Activated CD4-positive, alpha-beta T cell treated with anti-CD3 and anti-CD28 coated beads, Interleukin-2, amount 10 ng/mL, durations not matched to agents 24 days and 14 days (primary cell): ENCODE data around the gene POMP. TPM values are rescaled to one million over a fixed set of nuclear protein-coding genes. Genes with fewer than 3 reads are reported as not detected.

Experiments
- DNase-seq: peaks from one replicate; pipeline ENCODE4 v3.0.0; 2022
- H3K27ac Mint-ChIP-seq: one replicate; pipeline ENCODE4 v1.8.0; 2022; ENCODE audit warnings: mild to moderate bottlenecking, mixed read lengths
- H3K27me3 Mint-ChIP-seq: one replicate; pipeline ENCODE4 v1.8.0; 2022; ENCODE audit warnings: mixed read lengths
- H3K36me3 Mint-ChIP-seq: one replicate; pipeline ENCODE4 v1.8.0; 2022; ENCODE audit warnings: low read depth, mild to moderate bottlenecking, mixed read lengths
- H3K4me1 Mint-ChIP-seq: one replicate; pipeline ENCODE4 v1.8.0; 2021; ENCODE audit warnings: mixed read lengths
- H3K4me3 Mint-ChIP-seq: one replicate; pipeline ENCODE4 v1.8.0; 2022; ENCODE audit warnings: mild to moderate bottlenecking, moderate library complexity, mixed read lengths
- H3K9me3 Mint-ChIP-seq: one replicate; pipeline ENCODE4 v1.8.0; 2021; ENCODE audit warnings: mixed read lengths
- intact Hi-C: fragments of 100-400 bp; cut with micrococcal nuclease; formaldehyde crosslinking; loops from one replicate; pipeline ENCODE4 v1.15.1; 2023
- total RNA-seq: library from RNA; stranded (reverse); gene quantifications from 2 replicates; pipeline ENCODE4 v1.2.3, GENCODE V29; 2022

The POMP gene
- total RNA-seq, 1 donor from 2014 or later: 152 TPM

GRCh38 chr13:28624707-28625432, 34.1 kb upstream of the POMP start:
- peaks cover 7% of the 10 kb centered on the region for H3K27me3 Mint-ChIP-seq
- no peak for DNase-seq
- H3K27ac Mint-ChIP-seq: no peak overlapping the region
- no peaks in the 10 kb centered on the region for H3K9me3 Mint-ChIP-seq
- intact Hi-C loops: no loop called here
- H3K36me3 Mint-ChIP-seq: no peaks in the 10 kb centered on the region
- no peak overlapping the region for H3K4me3 Mint-ChIP-seq
- peaks cover 12% of the 10 kb centered on the region for H3K4me1 Mint-ChIP-seq

- no peak overlapping the region for H3K4me3 Mint-ChIP-seq
- H3K36me3 Mint-ChIP-seq: no peaks in the 10 kb centered on the region
- no peaks in the 10 kb centered on the region for H3K9me3 Mint-ChIP-seq
- H3K27ac Mint-ChIP-seq: no peak overlapping the region
- peaks cover 12% of the 10 kb centered on the region for H3K4me1 Mint-ChIP-seq
- intact Hi-C loops: no loop called here
- H3K27me3 Mint-ChIP-seq: peaks cover 12% of the 10 kb centered on the region
- DNase-seq: no peak
Observed at GRCh38 chr13:28626266-28626665, 32.7 kb upstream of the POMP start.

- no peak overlapping the region for H3K27ac Mint-ChIP-seq
- no peak for DNase-seq
- H3K27me3 Mint-ChIP-seq: peaks cover 15% of the 10 kb centered on the region
- no peak overlapping the region for H3K4me3 Mint-ChIP-seq
- no peaks in the 10 kb centered on the region for H3K36me3 Mint-ChIP-seq
- no peaks in the 10 kb centered on the region for H3K9me3 Mint-ChIP-seq
- H3K4me1 Mint-ChIP-seq: peaks cover 12% of the 10 kb centered on the region
- intact Hi-C loops: no loop called here
Observed at GRCh38 chr13:28628241-28628640, 30.7 kb upstream of the POMP start.

- intact Hi-C loops: no loop called here
- Mint-ChIP-seq H3K4me1 (peaks cover 1% of the 10 kb centered on the region), H3K27me3 (peaks cover 31% of the 10 kb centered on the region), H3K36me3 (peaks cover 3% of the 10 kb centered on the region), H3K27ac (no peak overlapping the region), H3K9me3 (no peaks in the 10 kb centered on the region), H3K4me3 (no peak overlapping the region)
- no peak for DNase-seq
Observed at GRCh38 chr13:28630869-28631268, 28.1 kb upstream of the POMP start.

- intact Hi-C loops: no loop called here
- Mint-ChIP-seq H3K27me3 (peaks cover 34% of the 10 kb centered on the region), H3K27ac (no peak overlapping the region), H3K9me3 (no peaks in the 10 kb centered on the region), H3K36me3 (peaks cover 3% of the 10 kb centered on the region), H3K4me1 (peaks cover 6% of the 10 kb centered on the region), H3K4me3 (no peak overlapping the region)
- no peak for DNase-seq
Observed at GRCh38 chr13:28631801-28632200, 27.1 kb upstream of the POMP start.

GRCh38 chr13:28636069-28636468, 22.9 kb upstream of the POMP start:
- Mint-ChIP-seq H3K27me3 (peaks cover 28% of the 10 kb centered on the region), H3K9me3 (no peaks in the 10 kb centered on the region), H3K36me3 (peaks cover 3% of the 10 kb centered on the region), H3K4me3 (no peak overlapping the region), H3K27ac (no peak overlapping the region), H3K4me1 (peaks cover 10% of the 10 kb centered on the region)
- DNase-seq: no peak
- intact Hi-C loops: loop anchor here (1.0 to 5.0 kb wide), 6 partner anchors 23 to 499 kb away; partner anchors contain the start of genes PAN3 and POMP

GRCh38 chr13:28636677-28637317, 22.1 kb upstream of the POMP start:
- Mint-ChIP-seq H3K36me3 (peaks cover 3% of the 10 kb centered on the region), H3K4me1 (peaks cover 12% of the 10 kb centered on the region), H3K27ac (peak overlapping the region; percentile 1), H3K9me3 (no peaks in the 10 kb centered on the region), H3K4me3 (peak overlapping the region; percentile 48), H3K27me3 (peaks cover 25% of the 10 kb centered on the region)
- intact Hi-C loops: loop anchor here (1.0 to 5.0 kb wide), 7 partner anchors 22 to 499 kb away; partner anchors contain the start of genes PAN3 and POMP
- peak; percentile 85 for DNase-seq

- no peak for DNase-seq
- Mint-ChIP-seq H3K27ac (no peak overlapping the region), H3K4me1 (peaks cover 12% of the 10 kb centered on the region), H3K4me3 (no peak overlapping the region), H3K36me3 (peaks cover 3% of the 10 kb centered on the region), H3K27me3 (peaks cover 24% of the 10 kb centered on the region), H3K9me3 (no peaks in the 10 kb centered on the region)
- intact Hi-C loops: loop anchor here (1.0 to 5.0 kb wide), 5 partner anchors 21 to 501 kb away; partner anchors contain the start of genes PAN3 and POMP
Observed at GRCh38 chr13:28637714-28638355, 21.1 kb upstream of the POMP start.

GRCh38 chr13:28638756-28639155, 20.2 kb upstream of the POMP start:
- peaks cover 14% of the 10 kb centered on the region for H3K4me1 Mint-ChIP-seq
- intact Hi-C loops: loop anchor here (5.0 kb wide), 2 partner anchors 96 to 501 kb away; partner anchors contain the start of gene PAN3

GRCh38 chr13:28640861-28641599, 17.9 kb upstream of the POMP start:
- H3K27ac Mint-ChIP-seq: no peak overlapping the region
- no peak overlapping the region for H3K4me3 Mint-ChIP-seq
- H3K9me3 Mint-ChIP-seq: no peaks in the 10 kb centered on the region
- no peaks in the 10 kb centered on the region for H3K36me3 Mint-ChIP-seq
- H3K27me3 Mint-ChIP-seq: peaks cover 11% of the 10 kb centered on the region
- H3K4me1 Mint-ChIP-seq: peaks cover 13% of the 10 kb centered on the region
- intact Hi-C loops: no loop called here
- no peak for DNase-seq

More at GRCh38 chr13:28638756-28639155, 20.2 kb upstream of the POMP start:
- Mint-ChIP-seq H3K27me3 (peaks cover 26% of the 10 kb centered on the region), H3K27ac (no peak overlapping the region), H3K9me3 (no peaks in the 10 kb centered on the region), H3K4me3 (no peak overlapping the region), H3K36me3 (peaks cover 3% of the 10 kb centered on the region)
- no peak for DNase-seq

GRCh38 chr13:28641600-28641926, 17.4 kb upstream of the POMP start:
- H3K27ac Mint-ChIP-seq: no peak overlapping the region
- no peaks in the 10 kb centered on the region for H3K36me3 Mint-ChIP-seq
- peaks cover 11% of the 10 kb centered on the region for H3K4me1 Mint-ChIP-seq
- no peak overlapping the region for H3K4me3 Mint-ChIP-seq
- no peaks in the 10 kb centered on the region for H3K9me3 Mint-ChIP-seq
- peaks cover 9% of the 10 kb centered on the region for H3K27me3 Mint-ChIP-seq
- DNase-seq: no peak
- intact Hi-C loops: no loop called here

GRCh38 chr13:28650284-28650683, 8.6 kb upstream of the POMP start:
- Mint-ChIP-seq H3K27ac (peak overlapping the region; percentile 46), H3K36me3 (peaks cover 8% of the 10 kb centered on the region), H3K9me3 (no peaks in the 10 kb centered on the region), H3K4me1 (peaks cover 19% of the 10 kb centered on the region), H3K27me3 (no peaks in the 10 kb centered on the region), H3K4me3 (no peak overlapping the region)
- intact Hi-C loops: loop anchor here (1.0 kb wide), 1 partner anchor 9 kb away; the partner anchor contains the start of gene POMP
- DNase-seq: no peak

GRCh38 chr13:28651810-28652401, 7.0 kb upstream of the POMP start:
- Mint-ChIP-seq H3K27ac (peak overlapping the region; percentile 3), H3K9me3 (no peaks in the 10 kb centered on the region), H3K36me3 (peaks cover 8% of the 10 kb centered on the region), H3K4me3 (no peak overlapping the region), H3K4me1 (peaks cover 27% of the 10 kb centered on the region), H3K27me3 (no peaks in the 10 kb centered on the region)
- intact Hi-C loops: no loop called here
- no peak for DNase-seq
